Ecto neural progenitor cell (in vitro differentiated cells): ENCODE results near the gene MC1R.
A peak's percentile ranks its signal among the peaks of the same experiment; 100 is the strongest.
"Not testable (repeated sequence)": the region's sequence is repeated elsewhere in the genome, so short reads cannot be mapped to it uniquely, and the experiment has no call there.

Source experiments
- DNase-seq: peaks from one replicate; pipeline ENCODE4 v3.0.0-alpha.2; 2018; ENCODE audit warnings: low spot score

MC1R gene

GRCh38 chr16:89918453-89919347 lies at the start of gene MC1R:
MC1R (plus strand) TSS chr16:89918862; CDS start chr16:89919259, 397 bp downstream.
- DNase-seq = peak; percentile 71

GRCh38 chr16:89869911-89870310 lies 48.8 kb upstream of the MC1R start:
- DNase-seq = no peak

GRCh38 chr16:89870440-89870839 lies 48.2 kb upstream of the MC1R start:
- DNase-seq = no peak

- DNase-seq = no peak
These were observed 46.8 kb upstream of the MC1R start for GRCh38 chr16:89871895-89872294.

GRCh38 chr16:89873109-89873971 lies 45.3 kb upstream of the MC1R start, which contains the start of gene TCF25:
TCF25 (plus strand) TSS chr16:89873592; CDS start chr16:89873668, 76 bp downstream.
- DNase-seq = peak; percentile 97

GRCh38 chr16:89873972-89874689 lies 44.5 kb upstream of the MC1R start:
- peak; percentile 98 for DNase-seq

- not testable (repeated sequence) for DNase-seq
These were observed 39.5 kb upstream of the MC1R start for GRCh38 chr16:89879123-89879522.

GRCh38 chr16:89880477-89881367 lies 37.9 kb upstream of the MC1R start:
- DNase-seq = no peak

- DNase-seq = no peak
These were observed 37.3 kb upstream of the MC1R start for GRCh38 chr16:89881368-89881730.

- no peak for DNase-seq
These were observed 35.2 kb upstream of the MC1R start for GRCh38 chr16:89883346-89884040.

- no peak for DNase-seq
These were observed 34.6 kb upstream of the MC1R start for GRCh38 chr16:89884041-89884421.

- no peak for DNase-seq
These were observed 31.4 kb upstream of the MC1R start for GRCh38 chr16:89887243-89887642.

GRCh38 chr16:89890200-89890599 lies 28.5 kb upstream of the MC1R start:
- no peak for DNase-seq

- DNase-seq = no peak
These were observed 27.6 kb upstream of the MC1R start for GRCh38 chr16:89890886-89891657.

- DNase-seq = peak; percentile 34
These were observed 26.5 kb upstream of the MC1R start for GRCh38 chr16:89892055-89892630.

GRCh38 chr16:89892635-89893034 lies 26.0 kb upstream of the MC1R start:
- DNase-seq = no peak

- DNase-seq = no peak
These were observed 24.8 kb upstream of the MC1R start for GRCh38 chr16:89893642-89894548.
